ENCODE results near the gene CUBN. TPM values are rescaled to one million over a fixed set of nuclear protein-coding genes. Genes with fewer than 3 reads are reported as not detected.

CUBN gene
- polyA plus RNA-seq, 2 of the 4 experiments (the other 2 are of a cell fraction), result 0.08 to 0.28 TPM

DNA sequence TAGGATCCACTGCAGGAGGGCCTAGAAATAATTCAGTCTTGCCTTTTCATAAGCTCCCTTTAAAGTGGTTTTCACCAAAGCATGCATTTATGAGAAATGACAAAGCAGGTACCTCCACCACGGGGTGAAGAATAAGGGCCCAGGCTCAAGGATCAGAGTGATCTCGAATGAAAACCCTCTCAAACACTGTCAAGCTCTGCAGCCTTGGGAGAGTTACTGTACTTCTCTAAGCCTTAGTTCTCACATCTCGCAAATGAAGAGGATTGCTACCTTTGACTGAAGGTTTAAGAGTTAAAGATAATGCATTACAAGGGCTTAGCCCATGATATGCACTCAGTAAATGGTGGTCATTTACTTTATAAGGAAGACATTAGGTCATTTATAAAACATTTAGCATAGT lies 81.7 kb downstream of the CUBN start:
- CTCF ChIA-PET, result interaction anchor here (1.2 kb wide), 2 partner anchors 12 to 25 kb away, joined by 3 to 5 read pairs; no protein-coding TSS in a partner anchor
- Histone ChIP-seq H3K4me1 (no peaks in the 10 kb centered on the region), H3K4me3 (no peak overlapping the region), H3K4me2 (no peak overlapping the region), H3K9me3 (peaks cover 5% of the 10 kb centered on the region; the same call in 2 of the 3 replicates), H3K27ac (no peak overlapping the region)
- TF ChIP-seq, protein P1, sequence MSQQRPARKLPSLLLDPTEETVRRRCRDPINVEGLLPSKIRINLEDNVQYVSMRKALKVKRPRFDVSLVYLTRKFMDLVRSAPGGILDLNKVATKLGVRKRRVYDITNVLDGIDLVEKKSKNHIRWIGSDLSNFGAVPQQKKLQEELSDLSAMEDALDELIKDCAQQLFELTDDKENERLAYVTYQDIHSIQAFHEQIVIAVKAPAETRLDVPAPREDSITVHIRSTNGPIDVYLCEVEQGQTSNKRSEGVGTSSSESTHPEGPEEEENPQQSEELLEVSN (IDR thresholded peaks at IDR 0.05; ENCODE audit: borderline replicate concordance, low read depth), result no peak
- TF ChIP-seq ESRRA (IDR thresholded peaks at IDR 0.05; ENCODE audit: borderline replicate concordance, low read length), result no peak
- TF ChIP-seq KDM5A (IDR thresholded peaks at IDR 0.05), result no peak
- no peak for TF ChIP-seq ZFP36 (IDR thresholded peaks at IDR 0.05; ENCODE audit: borderline replicate concordance, partially characterized antibody)
- TF ChIP-seq, protein P2, sequence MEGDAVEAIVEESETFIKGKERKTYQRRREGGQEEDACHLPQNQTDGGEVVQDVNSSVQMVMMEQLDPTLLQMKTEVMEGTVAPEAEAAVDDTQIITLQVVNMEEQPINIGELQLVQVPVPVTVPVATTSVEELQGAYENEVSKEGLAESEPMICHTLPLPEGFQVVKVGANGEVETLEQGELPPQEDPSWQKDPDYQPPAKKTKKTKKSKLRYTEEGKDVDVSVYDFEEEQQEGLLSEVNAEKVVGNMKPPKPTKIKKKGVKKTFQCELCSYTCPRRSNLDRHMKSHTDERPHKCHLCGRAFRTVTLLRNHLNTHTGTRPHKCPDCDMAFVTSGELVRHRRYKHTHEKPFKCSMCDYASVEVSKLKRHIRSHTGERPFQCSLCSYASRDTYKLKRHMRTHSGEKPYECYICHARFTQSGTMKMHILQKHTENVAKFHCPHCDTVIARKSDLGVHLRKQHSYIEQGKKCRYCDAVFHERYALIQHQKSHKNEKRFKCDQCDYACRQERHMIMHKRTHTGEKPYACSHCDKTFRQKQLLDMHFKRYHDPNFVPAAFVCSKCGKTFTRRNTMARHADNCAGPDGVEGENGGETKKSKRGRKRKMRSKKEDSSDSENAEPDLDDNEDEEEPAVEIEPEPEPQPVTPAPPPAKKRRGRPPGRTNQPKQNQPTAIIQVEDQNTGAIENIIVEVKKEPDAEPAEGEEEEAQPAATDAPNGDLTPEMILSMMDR (IDR thresholded peaks at IDR 0.05), result no peak
- TF ChIP-seq, protein P3, sequence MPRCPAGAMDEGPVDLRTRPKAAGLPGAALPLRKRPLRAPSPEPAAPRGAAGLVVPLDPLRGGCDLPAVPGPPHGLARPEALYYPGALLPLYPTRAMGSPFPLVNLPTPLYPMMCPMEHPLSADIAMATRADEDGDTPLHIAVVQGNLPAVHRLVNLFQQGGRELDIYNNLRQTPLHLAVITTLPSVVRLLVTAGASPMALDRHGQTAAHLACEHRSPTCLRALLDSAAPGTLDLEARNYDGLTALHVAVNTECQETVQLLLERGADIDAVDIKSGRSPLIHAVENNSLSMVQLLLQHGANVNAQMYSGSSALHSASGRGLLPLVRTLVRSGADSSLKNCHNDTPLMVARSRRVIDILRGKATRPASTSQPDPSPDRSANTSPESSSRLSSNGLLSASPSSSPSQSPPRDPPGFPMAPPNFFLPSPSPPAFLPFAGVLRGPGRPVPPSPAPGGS (IDR thresholded peaks at IDR 0.05), result no peak
- TF ChIP-seq, protein P4, sequence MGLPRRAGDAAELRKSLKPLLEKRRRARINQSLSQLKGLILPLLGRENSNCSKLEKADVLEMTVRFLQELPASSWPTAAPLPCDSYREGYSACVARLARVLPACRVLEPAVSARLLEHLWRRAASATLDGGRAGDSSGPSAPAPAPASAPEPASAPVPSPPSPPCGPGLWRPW (IDR thresholded peaks at IDR 0.05), result no peak
- TF ChIP-seq MAZ (IDR thresholded peaks at IDR 0.05; ENCODE audit: borderline replicate concordance, low read depth, low read length), result no peak
- TF ChIP-seq, protein P5, sequence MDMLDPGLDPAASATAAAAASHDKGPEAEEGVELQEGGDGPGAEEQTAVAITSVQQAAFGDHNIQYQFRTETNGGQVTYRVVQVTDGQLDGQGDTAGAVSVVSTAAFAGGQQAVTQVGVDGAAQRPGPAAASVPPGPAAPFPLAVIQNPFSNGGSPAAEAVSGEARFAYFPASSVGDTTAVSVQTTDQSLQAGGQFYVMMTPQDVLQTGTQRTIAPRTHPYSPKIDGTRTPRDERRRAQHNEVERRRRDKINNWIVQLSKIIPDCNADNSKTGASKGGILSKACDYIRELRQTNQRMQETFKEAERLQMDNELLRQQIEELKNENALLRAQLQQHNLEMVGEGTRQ (IDR thresholded peaks at IDR 0.05), result no peak
- no peak for TF ChIP-seq NPAS2 (CRISPR knock-in tag; IDR thresholded peaks at IDR 0.05; ENCODE audit: borderline replicate concordance)
- no peak for TF ChIP-seq HEYL (CRISPR knock-in tag; IDR thresholded peaks at IDR 0.05)
- no peak for TF ChIP-seq BHLHE40 (IDR thresholded peaks at IDR 0.05; ENCODE audit: low read depth, low read length)
- no peak for TF ChIP-seq HOXB13 (CRISPR knock-in tag; IDR thresholded peaks at IDR 0.05; ENCODE audit: low read depth)
- TF ChIP-seq KDM1A (IDR thresholded peaks at IDR 0.05; ENCODE audit: low read depth), result no peak
- TF ChIP-seq POLR2A (IDR thresholded peaks at IDR 0.05; ENCODE audit: low read length), result no peak
- TF ChIP-seq TFCP2L1 (CRISPR knock-in tag; IDR thresholded peaks at IDR 0.05), result no peak
- no peak for TF ChIP-seq JUN (IDR thresholded peaks at IDR 0.05)
- no peak for TF ChIP-seq MYC (IDR thresholded peaks at IDR 0.05; ENCODE audit: borderline replicate concordance, low read length)
- TF ChIP-seq PHF8 (IDR thresholded peaks at IDR 0.05; ENCODE audit: borderline replicate concordance, low read depth), result no peak
- 40% methylated on average over 3 of the region's 3 CpGs for WGBS (ENCODE audit: missing lambda C conversion rate)
- POLR2A ChIA-PET, result no interaction called here
- ATAC-seq (no peak), FAIRE-seq (no peak), DNase-seq (ENCODE audit: low read depth in 1 of 2, low spot score in 1 of 2) (no peak)

DNA sequence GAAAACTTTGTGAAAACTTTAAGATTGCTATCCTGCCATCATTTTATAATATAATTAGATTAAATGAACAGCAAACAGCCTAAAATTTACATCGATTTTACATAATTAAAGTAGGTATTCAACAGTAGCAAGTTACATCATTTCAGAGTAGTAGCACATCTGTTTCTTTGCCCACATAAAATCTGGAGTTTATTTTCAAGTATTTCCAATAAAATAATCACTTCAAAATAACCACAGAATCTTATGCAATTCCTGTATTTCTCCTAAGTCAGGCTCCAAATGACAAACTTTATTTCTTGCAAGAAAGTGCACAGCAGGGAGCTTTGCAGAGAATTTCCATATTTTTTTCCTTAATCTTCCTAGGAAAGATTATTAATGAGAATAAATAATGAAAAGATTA lies 82.6 kb downstream of the CUBN start:
- CTCF ChIA-PET, result interaction anchor here (0.6 to 1.2 kb wide), 3 partner anchors 11 to 690 kb away, joined by 3 to 5 read pairs (median 3); no protein-coding TSS in a partner anchor
- H3K27ac ChIP-seq, result no peak overlapping the region
- FAIRE-seq (no peak), ATAC-seq (no peak), DNase-seq (ENCODE audit: low read depth in 1 of 2, low spot score in 1 of 2) (no peak)
- no peak overlapping the region for H3K4me3 ChIP-seq
- POLR2A ChIA-PET, result no interaction called here
- no peaks in the 10 kb centered on the region for H3K4me1 ChIP-seq
- H3K9me3 ChIP-seq, result peaks cover 4% of the 10 kb centered on the region; the same call in 2 of the 3 replicates
- WGBS (ENCODE audit: missing lambda C conversion rate), result 38% methylated on average over 1 of the region's 1 CpG
- H3K4me2 ChIP-seq, result no peak overlapping the region
- TF ChIP-seq JUNB (IDR thresholded peaks at IDR 0.05), result no peak
- no peak for TF ChIP-seq HOXA7 (CRISPR knock-in tag; IDR thresholded peaks at IDR 0.05)
- TF ChIP-seq, protein P6, sequence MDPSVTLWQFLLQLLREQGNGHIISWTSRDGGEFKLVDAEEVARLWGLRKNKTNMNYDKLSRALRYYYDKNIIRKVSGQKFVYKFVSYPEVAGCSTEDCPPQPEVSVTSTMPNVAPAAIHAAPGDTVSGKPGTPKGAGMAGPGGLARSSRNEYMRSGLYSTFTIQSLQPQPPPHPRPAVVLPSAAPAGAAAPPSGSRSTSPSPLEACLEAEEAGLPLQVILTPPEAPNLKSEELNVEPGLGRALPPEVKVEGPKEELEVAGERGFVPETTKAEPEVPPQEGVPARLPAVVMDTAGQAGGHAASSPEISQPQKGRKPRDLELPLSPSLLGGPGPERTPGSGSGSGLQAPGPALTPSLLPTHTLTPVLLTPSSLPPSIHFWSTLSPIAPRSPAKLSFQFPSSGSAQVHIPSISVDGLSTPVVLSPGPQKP (IDR thresholded peaks at IDR 0.05; ENCODE audit: low read depth, low read length), result no peak
- TF ChIP-seq, protein P7, sequence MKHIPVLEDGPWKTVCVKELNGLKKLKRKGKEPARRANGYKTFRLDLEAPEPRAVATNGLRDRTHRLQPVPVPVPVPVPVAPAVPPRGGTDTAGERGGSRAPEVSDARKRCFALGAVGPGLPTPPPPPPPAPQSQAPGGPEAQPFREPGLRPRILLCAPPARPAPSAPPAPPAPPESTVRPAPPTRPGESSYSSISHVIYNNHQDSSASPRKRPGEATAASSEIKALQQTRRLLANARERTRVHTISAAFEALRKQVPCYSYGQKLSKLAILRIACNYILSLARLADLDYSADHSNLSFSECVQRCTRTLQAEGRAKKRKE (CRISPR knock-in tag; IDR thresholded peaks at IDR 0.05; ENCODE audit: low read depth), result no peak
- TF ChIP-seq, protein P1 (IDR thresholded peaks at IDR 0.05; ENCODE audit: borderline replicate concordance, low read depth), result no peak
- TF ChIP-seq CHD4 (IDR thresholded peaks at IDR 0.05; ENCODE audit: borderline replicate concordance), result no peak
- TF ChIP-seq, protein P5 (IDR thresholded peaks at IDR 0.05), result no peak
